ENCODE data around the gene ART3.

DNA sequence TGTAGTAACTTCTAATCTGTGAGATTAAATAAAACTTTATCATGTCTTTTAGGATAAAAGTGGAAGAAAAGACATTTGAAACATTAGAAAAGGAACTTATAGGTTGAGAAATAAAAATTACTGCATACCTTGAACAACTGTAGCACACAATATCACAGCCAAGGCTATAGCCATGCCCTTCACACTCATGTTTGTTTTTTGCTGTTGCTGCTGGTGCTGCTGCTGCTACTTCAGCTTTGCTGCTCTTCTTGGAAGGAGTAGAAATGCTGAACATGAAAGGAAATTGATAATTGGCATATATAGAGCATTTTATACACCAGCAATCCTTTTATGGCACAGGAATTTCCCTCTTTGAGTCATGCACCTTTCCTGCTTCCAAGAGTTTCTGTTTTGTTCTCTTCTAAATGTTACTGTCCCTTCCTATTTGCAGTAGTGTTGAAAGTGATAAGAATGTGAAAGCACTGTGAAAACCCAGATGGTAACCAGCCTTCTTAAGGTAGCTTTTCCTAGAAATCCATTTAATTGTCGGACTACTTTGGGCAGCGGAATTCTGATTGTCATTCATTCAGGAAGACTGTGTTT lies 38.6 kb upstream of the ART3 start, which contains the start of gene CXCL11:
- TF ChIP-seq CTCF (IDR thresholded peaks at IDR 0.05) = no peak
- TF ChIP-seq, protein P1, sequence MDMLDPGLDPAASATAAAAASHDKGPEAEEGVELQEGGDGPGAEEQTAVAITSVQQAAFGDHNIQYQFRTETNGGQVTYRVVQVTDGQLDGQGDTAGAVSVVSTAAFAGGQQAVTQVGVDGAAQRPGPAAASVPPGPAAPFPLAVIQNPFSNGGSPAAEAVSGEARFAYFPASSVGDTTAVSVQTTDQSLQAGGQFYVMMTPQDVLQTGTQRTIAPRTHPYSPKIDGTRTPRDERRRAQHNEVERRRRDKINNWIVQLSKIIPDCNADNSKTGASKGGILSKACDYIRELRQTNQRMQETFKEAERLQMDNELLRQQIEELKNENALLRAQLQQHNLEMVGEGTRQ (CRISPR knock-in tag; IDR thresholded peaks at IDR 0.05) = no peak
- TF ChIP-seq, protein P2, sequence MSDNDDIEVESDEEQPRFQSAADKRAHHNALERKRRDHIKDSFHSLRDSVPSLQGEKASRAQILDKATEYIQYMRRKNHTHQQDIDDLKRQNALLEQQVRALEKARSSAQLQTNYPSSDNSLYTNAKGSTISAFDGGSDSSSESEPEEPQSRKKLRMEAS (CRISPR knock-in tag; IDR thresholded peaks at IDR 0.05) = no peak
- TF ChIP-seq SP1 (CRISPR knock-in tag; conservative IDR thresholded peaks at IDR 0.05) = no peak
- TF ChIP-seq ARID4B (CRISPR knock-in tag; IDR thresholded peaks at IDR 0.05; ENCODE audit: borderline replicate concordance) = no peak
- TF ChIP-seq IRF2 (CRISPR knock-in tag; IDR thresholded peaks at IDR 0.05; ENCODE audit: borderline replicate concordance, low read depth) = no peak
- no peak for TF ChIP-seq NFYB (CRISPR knock-in tag; conservative IDR thresholded peaks at IDR 0.05; ENCODE audit: low read depth)
- no peak for TF ChIP-seq USF1 (CRISPR knock-in tag; IDR thresholded peaks at IDR 0.05)
- no peak for TF ChIP-seq ESRRA (CRISPR knock-in tag; IDR thresholded peaks at IDR 0.05; ENCODE audit: borderline replicate concordance)
- TF ChIP-seq, protein P3, sequence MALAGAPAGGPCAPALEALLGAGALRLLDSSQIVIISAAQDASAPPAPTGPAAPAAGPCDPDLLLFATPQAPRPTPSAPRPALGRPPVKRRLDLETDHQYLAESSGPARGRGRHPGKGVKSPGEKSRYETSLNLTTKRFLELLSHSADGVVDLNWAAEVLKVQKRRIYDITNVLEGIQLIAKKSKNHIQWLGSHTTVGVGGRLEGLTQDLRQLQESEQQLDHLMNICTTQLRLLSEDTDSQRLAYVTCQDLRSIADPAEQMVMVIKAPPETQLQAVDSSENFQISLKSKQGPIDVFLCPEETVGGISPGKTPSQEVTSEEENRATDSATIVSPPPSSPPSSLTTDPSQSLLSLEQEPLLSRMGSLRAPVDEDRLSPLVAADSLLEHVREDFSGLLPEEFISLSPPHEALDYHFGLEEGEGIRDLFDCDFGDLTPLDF (CRISPR knock-in tag; IDR thresholded peaks at IDR 0.05) = no peak
- TF ChIP-seq RORB (CRISPR knock-in tag; IDR thresholded peaks at IDR 0.05) = no peak
- TF ChIP-seq JUN (CRISPR knock-in tag; IDR thresholded peaks at IDR 0.05) = no peak
- no peak for TF ChIP-seq TEAD4 (CRISPR knock-in tag; IDR thresholded peaks at IDR 0.05)
